HepG2 (cell line): ENCODE measurements around the gene CDH13. TPM values are rescaled to one million over a fixed set of nuclear protein-coding genes. Genes with fewer than 3 reads are reported as not detected.
A peak's percentile ranks its signal among the peaks of the same experiment; 100 is the strongest.

ENCODE experiments used
- ATAC-seq: fragments of 200-7000 bp; cut with Tn5 transposase; 3 replicates; pipeline ENCODE4 v1.9.1; 2020; ENCODE audit warnings: mild to moderate bottlenecking, moderate library complexity
- BruUV-seq: library from RNA; stranded (reverse); fragments of 400-500 nt; replicated peaks from 2 replicates; lab custom pipeline; 2021; lab: Mats Ljungman, UMichigan
- CTCF ChIA-PET: fragments of 300-600 bp; formaldehyde crosslinking; extraction: SDS; loops from one replicate; lab custom pipeline; 2021; ENCODE audit warnings: low total read pairs, inconsistent platforms, low intra/inter-chr PET ratio; lab: Yijun Ruan, JAX
- POLR2A ChIA-PET: fragments of 350-600 bp; sonication (Branson Sonifier 250); formaldehyde crosslinking; loops from one replicate; lab custom pipeline; 2020; ENCODE audit warnings: antibody characterized with exemption, inconsistent platforms; lab: Yijun Ruan, JAX
- DNase-seq: peaks from one replicate; pipeline ENCODE4 v3.0.0-alpha.2; 2015; ENCODE audit warnings: low spot score
- FAIRE-seq: peaks from 3 replicates; lab custom pipeline; 2011; peaks lifted over from hg19 to GRCh38; lab: Jason Lieb, UNC
- H2AFZ ChIP-seq: one replicate; pipeline ENCODE4 v1.6.1; 2011; ENCODE audit warnings: low read length, inconsistent platforms
- H3K27ac ChIP-seq: fragments of 300-600 bp; 3 replicates; pipeline ENCODE4 v1.8.0; 2011; ENCODE audit warnings: mixed run types, mild to moderate bottlenecking, mixed read lengths, low read length, inconsistent platforms; ENCODE audit not compliant: insufficient read depth; ENCODE audit errors: extremely low read length
- H3K27me3 ChIP-seq, 2 experiments: fragments of 200-600 bp in 1 of 2; 2 replicates in 1 of 2; 3 replicates in 1 of 2; pipeline versions ENCODE4 v1.6.0 to v1.8.0; 2011; ENCODE audit warnings: low read length in 2 of 2, mild to moderate bottlenecking in 2 of 2, moderate library complexity in 2 of 2, inconsistent platforms in 1 of 2; ENCODE audit not compliant: insufficient read depth in 2 of 2, control insufficient read depth in 1 of 2
- H3K36me3 ChIP-seq, 2 experiments: fragments of 200-600 bp in 1 of 2; replicated peaks in 1 of 2; 2 replicates in 1 of 2; 3 replicates in 1 of 2; pipeline versions ENCODE4 v1.5.1 to v1.8.0; 2011; ENCODE audit warnings: low read length in 2 of 2, inconsistent platforms in 1 of 2; ENCODE audit not compliant: insufficient read depth in 2 of 2, control insufficient read depth in 1 of 2
- H3K4me1 ChIP-seq: 2 replicates; pipeline ENCODE4 v1.5.1; 2012; ENCODE audit warnings: low read length, inconsistent platforms; ENCODE audit not compliant: insufficient read depth
- H3K4me2 ChIP-seq: 2 replicates; pipeline ENCODE4 v1.6.0; 2011; ENCODE audit warnings: low read depth, low read length, inconsistent platforms
- H3K4me3 ChIP-seq, 3 experiments: fragments of 200-600 bp in 1 of 3; sonication (generic), shearing (Covaris generic) in 1 of 3; replicated peaks in 1 of 3; 2 replicates each; pipeline ENCODE4 v1.5.1; 2011 to 2016; ENCODE audit warnings: low read length in 3 of 3, inconsistent platforms in 2 of 3, low read depth in 2 of 3, mild to moderate bottlenecking in 2 of 3, control low read depth in 1 of 3, mixed read lengths in 1 of 3; ENCODE audit not compliant: insufficient read depth in 1 of 3
- H3K79me2 ChIP-seq: one replicate; pipeline ENCODE4 v1.6.1; 2011; ENCODE audit warnings: low read length, inconsistent platforms; ENCODE audit not compliant: insufficient read depth
- H3K9ac ChIP-seq: 2 replicates; pipeline ENCODE4 v1.6.0; 2011; ENCODE audit warnings: mild to moderate bottlenecking, low read depth, low read length, inconsistent platforms; ENCODE audit not compliant: insufficient read depth
- H3K9me3 ChIP-seq: 2 replicates; pipeline ENCODE4 v1.5.1; 2012; ENCODE audit warnings: mild to moderate bottlenecking, low read length
- H4K20me1 ChIP-seq: 2 replicates; pipeline ENCODE4 v1.6.0; 2011; ENCODE audit warnings: inconsistent platforms, mild to moderate bottlenecking, low read length, moderate library complexity; ENCODE audit not compliant: insufficient read depth
- ARID2 ChIP-seq: sonication (generic); formaldehyde crosslinking; IDR thresholded peaks from 2 replicates; pipeline ENCODE4 v1.8.1; 2022; ENCODE audit warnings: mild to moderate bottlenecking, missing genetic modification reagents, borderline replicate concordance
- CENPT ChIP-seq: sonication (generic); formaldehyde crosslinking; IDR thresholded peaks from 2 replicates; pipeline ENCODE4 v1.8.0; 2022; ENCODE audit warnings: low read depth, mild to moderate bottlenecking, moderate library complexity, missing genetic modification reagents
- LCORL ChIP-seq, 2 experiments: fragments of 450-650 bp in 1 of 2; sonication (generic) in 1 of 2; formaldehyde crosslinking in 1 of 2; IDR thresholded peaks; 2 replicates each; pipeline versions ENCODE4 v1.5.0 to v1.6.1; 2017 to 2020; ENCODE audit warnings: antibody characterized with exemption in 1 of 2, missing genetic modification reagents in 1 of 2
- MAFF ChIP-seq: IDR thresholded peaks from 2 replicates; pipeline ENCODE4 v1.6.1; 2011; ENCODE audit warnings: low read depth, low read length, improper control_type of control experiment
- MAFK ChIP-seq, 2 experiments: IDR thresholded peaks in 1 of 2; conservative IDR thresholded peaks in 1 of 2; 2 replicates each; pipeline ENCODE4 v1.6.1; 2011; ENCODE audit warnings: improper control_type of control experiment in 2 of 2, low read length in 2 of 2
- REPIN1 ChIP-seq: sonication (generic); formaldehyde crosslinking; IDR thresholded peaks from 2 replicates; pipeline ENCODE4 v1.8.0; 2022; ENCODE audit warnings: missing genetic modification reagents, low read depth, mild to moderate bottlenecking, borderline replicate concordance
- SNAPC2 ChIP-seq: sonication (generic); formaldehyde crosslinking; IDR thresholded peaks from 2 replicates; pipeline ENCODE4 v1.8.1; 2022; ENCODE audit warnings: mild to moderate bottlenecking, missing genetic modification reagents
- SP1 ChIP-seq, 2 experiments: fragments of 450-650 bp in 1 of 2; sonication (generic) in 1 of 2; formaldehyde crosslinking in 1 of 2; IDR thresholded peaks; 2 replicates each; pipeline versions ENCODE4 v1.4.0 to v1.6.1; 2016 to 2020; ENCODE audit warnings: missing genetic modification reagents in 1 of 2
- TBX3 ChIP-seq: fragments of 450-650 bp; IDR thresholded peaks from 2 replicates; pipeline ENCODE4 v1.6.1; 2017; ENCODE audit warnings: antibody characterized with exemption, mild to moderate bottlenecking, inconsistent platforms, borderline replicate concordance
- ZFP62 ChIP-seq: sonication (generic); formaldehyde crosslinking; IDR thresholded peaks from 2 replicates; pipeline ENCODE4 v1.4.0; 2020; ENCODE audit warnings: missing genetic modification reagents
- ZNF263 ChIP-seq: sonication (generic); formaldehyde crosslinking; IDR thresholded peaks from 2 replicates; pipeline ENCODE4 v1.4.0; 2020; ENCODE audit warnings: missing genetic modification reagents
- ZNF367 ChIP-seq: sonication (generic); formaldehyde crosslinking; IDR thresholded peaks from 2 replicates; pipeline ENCODE4 v1.4.0; 2020; ENCODE audit warnings: missing genetic modification reagents, borderline replicate concordance
- ZNF484 ChIP-seq: sonication (generic); formaldehyde crosslinking; IDR thresholded peaks from 2 replicates; pipeline ENCODE4 v1.5.1; 2020; ENCODE audit warnings: mild to moderate bottlenecking, low read depth, missing genetic modification reagents, borderline replicate concordance
- ZNF652 ChIP-seq: IDR thresholded peaks from 2 replicates; pipeline ENCODE4 v1.6.1; 2016; ENCODE audit warnings: low read depth, borderline replicate concordance
- ZNF768 ChIP-seq: sonication (generic); formaldehyde crosslinking; IDR thresholded peaks from 2 replicates; pipeline ENCODE4 v1.4.0; 2020; ENCODE audit warnings: missing genetic modification reagents
- WGBS: methylation state at CpG from one replicate; pipeline ENCODE4 v1.1.6; 2017; ENCODE audit warnings: low lambda C conversion rate; 5-methylcytosine and 5-hydroxymethylcytosine counted together
- in situ Hi-C: cut with HindIII; loops from 2 replicates; pipeline ENCODE4 v1.10.0; 2017; ENCODE audit warnings: low pct_unique_long_range_greater_than_20kb; ENCODE audit not compliant: extremely low pct_ligation_motif_present
- intact Hi-C: fragments of 100-400 bp; cut with micrococcal nuclease; formaldehyde crosslinking; loops from one replicate; pipeline ENCODE4 v1.10.0; 2022; ENCODE audit not compliant: unreplicated experiment
- polyA plus RNA-seq, 8 experiments: library from polyadenylated mRNA; depleted of rRNA in 3 of 8; stranded (reverse) in 7 of 8; unstranded in 1 of 8; fragments of >200 nt; fragmentation: Illumina TruSeq in 4 of 8; extraction: Trizol in 4 of 8; gene quantifications; 2 replicates each; pipeline versions ENCODE4 v1.2.1 to v1.2.3, GENCODE V29; 2011 to 2016; ENCODE audit warnings: low read depth in 4 of 8, missing spikeins in 1 of 8, mixed read lengths in 1 of 8; ENCODE audit not compliant: insufficient read depth in 1 of 8
- total RNA-seq, 5 experiments: library from RNA; depleted of rRNA; stranded (reverse); fragments of >200 nt; fragmentation: Illumina TruSeq; extraction: Trizol; gene quantifications; 2 replicates each; pipeline ENCODE4 v1.2.3, GENCODE V29; 2016; ENCODE audit warnings: low read depth in 1 of 5
- TF ChIP-seq, protein P1 (sequence below): sonication (generic); formaldehyde crosslinking; IDR thresholded peaks from 2 replicates; pipeline ENCODE4 v1.4.0; 2020; ENCODE audit warnings: mild to moderate bottlenecking, low read depth, missing genetic modification reagents
- TF ChIP-seq, protein P2 (sequence below): sonication (generic); formaldehyde crosslinking; IDR thresholded peaks from 2 replicates; pipeline ENCODE4 v1.5.0; 2020; ENCODE audit warnings: mild to moderate bottlenecking, low read depth, missing genetic modification reagents, borderline replicate concordance

The CDH13 gene
- total and polyA plus RNA-seq, 2 of the 13 experiments (the other 11 are each of a cell fraction or from before 2014, with no cell fraction given) = not detected

DNA sequence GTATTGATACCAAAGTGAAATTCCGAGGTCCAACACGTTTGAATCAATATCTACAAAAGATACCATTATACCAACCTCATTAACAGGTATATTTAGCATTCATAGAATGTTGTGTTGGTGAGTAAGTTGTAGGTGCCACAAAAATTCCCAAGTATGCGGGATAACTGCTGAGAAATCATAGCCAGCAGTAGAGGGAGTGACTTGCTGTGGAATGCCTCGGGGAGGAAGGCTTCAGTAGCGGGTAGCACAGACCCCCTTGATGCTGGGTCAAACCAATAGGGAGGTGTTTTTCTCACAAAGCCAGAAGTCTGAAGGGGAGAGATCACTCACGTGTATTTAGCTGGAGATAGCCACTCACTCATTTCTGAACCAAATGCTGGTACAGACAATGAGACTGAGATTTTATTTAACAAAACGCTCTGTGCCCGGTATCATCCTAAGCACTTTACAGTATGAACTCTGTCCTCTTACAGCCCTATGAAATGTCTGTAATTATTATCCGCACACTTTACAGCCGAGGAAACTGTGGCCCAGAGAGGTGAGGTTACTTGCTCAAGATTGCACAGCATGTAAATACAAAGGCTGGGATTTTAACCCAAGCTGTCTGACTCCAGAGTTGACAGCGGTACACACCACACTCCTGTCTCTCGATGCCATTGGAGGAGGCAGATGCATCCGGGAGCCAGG is 1204.1 kb downstream of the CDH13 start:
- ChIA-PET CTCF (no interaction called here), POLR2A (no interaction called here)
- Histone ChIP-seq H3K9me3 (no peaks in the 10 kb centered on the region), H3K4me3 (no peak overlapping the region), H3K79me2 (no peaks in the 10 kb centered on the region), H3K4me1 (0 out of 2 replicates have a peak, but pooled peaks cover 5% of the 10 kb centered on the region), H4K20me1 (no peaks in the 10 kb centered on the region), H3K4me2 (no peak overlapping the region), H3K27ac (no peak overlapping the region), H3K27me3 (peaks cover 5 to 50% of the 10 kb centered on the region in 2 experiments; a peak in 4 of 5 replicates), H3K36me3 (no peaks in the 10 kb centered on the region), H3K9ac (no peak overlapping the region), H2AFZ (no peak overlapping the region)
- BruUV-seq = no TSS peak
- DNase-seq (no peak), ATAC-seq (no peak), FAIRE-seq (no peak)
- intact Hi-C loops = no loop called here
- 13% methylated on average over 13 of the region's 13 CpGs for WGBS
- TF ChIP-seq ZNF768 (peak; percentile 70), ZFP62 (CRISPR knock-in tag) (no peak)
- in situ Hi-C loops = no loop called here

DNA sequence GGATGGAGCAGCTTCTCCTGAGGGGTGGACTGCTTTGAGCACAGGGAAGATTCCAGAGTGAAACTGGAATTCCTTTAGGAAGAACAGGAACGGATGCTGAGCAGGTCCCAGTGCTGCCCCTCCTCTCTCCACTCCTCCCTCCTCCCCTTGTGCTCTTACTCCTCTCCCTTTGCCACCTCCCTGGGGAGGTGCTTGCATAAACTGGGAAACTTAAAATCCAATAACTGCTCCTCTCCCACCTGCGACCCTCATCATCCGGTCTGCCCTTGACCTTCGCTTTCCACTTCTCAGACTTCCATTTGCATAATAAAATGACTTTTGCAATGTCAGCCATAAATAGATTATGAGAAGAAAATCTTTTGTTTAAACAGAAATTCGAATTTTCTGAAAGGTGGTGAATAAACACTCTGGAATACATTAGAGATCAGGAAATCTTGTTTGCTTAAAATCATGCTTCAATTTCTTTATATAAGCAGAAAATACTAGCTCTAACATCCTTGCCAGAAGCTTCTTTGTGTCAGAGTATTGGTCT is 1204.8 kb downstream of the CDH13 start:
- ATAC-seq (no peak), FAIRE-seq (no peak), DNase-seq (no peak)
- no peak overlapping the region for H3K27ac ChIP-seq
- H3K4me2 ChIP-seq = no peak overlapping the region
- no peak overlapping the region for H3K9ac ChIP-seq
- CTCF ChIA-PET = no interaction called here
- 33% methylated on average over 5 of the region's 5 CpGs for WGBS
- 0 out of 2 replicates have a peak, but pooled peaks cover 5% of the 10 kb centered on the region for H3K4me1 ChIP-seq
- POLR2A ChIA-PET = no interaction called here
- no peaks in the 10 kb centered on the region for H3K9me3 ChIP-seq
- no peaks in the 10 kb centered on the region for H4K20me1 ChIP-seq
- H3K27me3 ChIP-seq = peaks cover 5 to 48% of the 10 kb centered on the region in 2 experiments; a peak in 4 of 5 replicates
- H3K79me2 ChIP-seq = no peaks in the 10 kb centered on the region
- H3K4me3 ChIP-seq = no peak overlapping the region
- in situ Hi-C loops = no loop called here
- intact Hi-C loops = no loop called here
- BruUV-seq = no TSS peak
- H2AFZ ChIP-seq = no peak overlapping the region
- H3K36me3 ChIP-seq = no peaks in the 10 kb centered on the region
- TF ChIP-seq TBX3 (no peak), SP1 (IDR thresholded peaks at IDR 0.05) (no peak), SP1 (CRISPR knock-in tag; IDR thresholded peaks at IDR 0.05) (no peak), SNAPC2 (CRISPR knock-in tag) (no peak), ZNF367 (CRISPR knock-in tag) (no peak), MAFK (conservative IDR thresholded peaks at IDR 0.05 in 1 of 2, IDR thresholded peaks at IDR 0.05 in 1 of 2; ENCODE audit: low read length in 2 of 2) (peak; percentile 31 to 73; a peak in 2 of 4 replicates), ZNF263 (CRISPR knock-in tag) (peak; percentile 68), CENPT (CRISPR knock-in tag) (no peak), LCORL (IDR thresholded peaks at IDR 0.05) (no peak), LCORL (CRISPR knock-in tag; IDR thresholded peaks at IDR 0.05) (no peak), REPIN1 (CRISPR knock-in tag) (no peak), ZNF652 (no peak), ZNF484 (CRISPR knock-in tag) (no peak), MAFF (peak; percentile 50; the same call in 1 of the 2 replicates), ARID2 (CRISPR knock-in tag) (no peak)
- TF ChIP-seq, protein P1, sequence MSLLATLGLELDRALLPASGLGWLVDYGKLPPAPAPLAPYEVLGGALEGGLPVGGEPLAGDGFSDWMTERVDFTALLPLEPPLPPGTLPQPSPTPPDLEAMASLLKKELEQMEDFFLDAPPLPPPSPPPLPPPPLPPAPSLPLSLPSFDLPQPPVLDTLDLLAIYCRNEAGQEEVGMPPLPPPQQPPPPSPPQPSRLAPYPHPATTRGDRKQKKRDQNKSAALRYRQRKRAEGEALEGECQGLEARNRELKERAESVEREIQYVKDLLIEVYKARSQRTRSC (CRISPR knock-in tag) = no peak
- TF ChIP-seq, protein P2, sequence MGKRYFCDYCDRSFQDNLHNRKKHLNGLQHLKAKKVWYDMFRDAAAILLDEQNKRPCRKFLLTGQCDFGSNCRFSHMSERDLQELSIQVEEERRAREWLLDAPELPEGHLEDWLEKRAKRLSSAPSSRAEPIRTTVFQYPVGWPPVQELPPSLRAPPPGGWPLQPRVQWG (CRISPR knock-in tag) = no peak
